GF-D8 (cell line): ENCODE measurements around the gene PSG6.
"Not testable (repeated sequence)": the region's sequence is repeated elsewhere in the genome, so short reads cannot be mapped to it uniquely, and the experiment has no call there.

Experiments used
- DNase-seq: peaks from one replicate; lab custom pipeline; 2025; lab: John Stamatoyannopoulos, UW

Gene PSG6

DNA sequence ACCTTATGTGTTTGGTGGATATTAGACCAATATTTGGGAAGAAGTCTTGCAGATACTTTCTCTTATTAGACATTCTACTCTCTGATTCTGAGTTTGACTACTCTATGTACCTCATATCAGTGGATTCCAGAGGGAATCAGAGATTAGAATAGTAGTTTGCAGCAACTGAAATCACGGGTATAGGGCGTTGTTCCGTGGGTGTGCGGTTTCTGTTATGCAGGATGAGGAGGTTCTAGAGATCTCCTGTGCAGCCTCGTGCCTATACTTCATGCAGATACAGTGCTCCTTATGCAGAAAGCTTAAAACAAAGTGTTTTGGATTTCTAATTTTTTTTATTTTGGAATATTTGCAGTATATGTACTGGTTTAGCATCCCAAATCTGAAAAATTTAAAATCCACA lies 6.0 kb downstream of the PSG6 start:
- DNase-seq: not testable (repeated sequence)

- DNase-seq: not testable (repeated sequence)
These were observed 11.5 kb downstream of the PSG6 start for GRCh38 chr19:42906162-42906561.

GRCh38 chr19:42900561-42900960 lies 17.1 kb downstream of the PSG6 start:
- DNase-seq: not testable (repeated sequence)

GRCh38 chr19:42899674-42900073 lies 18.0 kb downstream of the PSG6 start:
- not testable (repeated sequence) for DNase-seq

DNA sequence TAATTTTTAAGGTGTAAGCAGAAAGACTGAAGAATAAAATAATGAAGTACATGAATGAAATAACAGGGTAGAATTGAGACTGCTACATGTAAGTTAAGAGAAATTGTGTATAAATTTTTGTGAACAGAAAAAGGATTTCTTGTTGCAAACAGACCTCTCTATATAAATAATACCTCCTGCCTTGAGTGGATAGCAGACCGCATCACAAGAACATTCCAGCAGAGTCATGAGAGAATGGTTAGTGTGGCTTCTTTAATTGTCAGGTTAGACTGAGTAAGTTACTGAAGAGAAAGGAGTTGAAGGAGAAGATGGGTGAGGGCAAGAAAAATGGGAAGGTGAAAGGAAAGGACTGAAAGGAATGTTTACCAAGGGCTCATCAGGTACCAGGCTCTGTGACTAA lies 18.6 kb downstream of the PSG6 start:
- not testable (repeated sequence) for DNase-seq

DNA sequence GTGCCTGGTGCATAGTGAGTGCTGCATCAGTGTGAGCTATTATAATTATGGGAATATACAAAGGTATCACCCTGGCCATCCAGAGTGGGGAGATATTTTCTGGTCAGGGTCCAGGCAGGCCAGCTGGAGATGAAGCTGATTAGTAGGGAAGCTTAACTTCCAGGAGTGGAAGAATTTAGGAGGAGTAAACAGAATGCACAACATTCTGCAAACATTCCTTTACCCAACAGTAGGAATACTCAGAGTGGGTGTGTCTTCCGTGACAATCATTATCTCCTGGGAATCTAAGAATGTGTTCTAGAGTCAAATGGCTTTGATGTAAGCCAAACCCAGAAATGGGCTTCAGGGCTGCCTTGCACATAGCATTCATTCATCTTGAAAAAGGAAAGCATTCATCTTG lies 19.0 kb downstream of the PSG6 start:
- DNase-seq: not testable (repeated sequence)

DNA sequence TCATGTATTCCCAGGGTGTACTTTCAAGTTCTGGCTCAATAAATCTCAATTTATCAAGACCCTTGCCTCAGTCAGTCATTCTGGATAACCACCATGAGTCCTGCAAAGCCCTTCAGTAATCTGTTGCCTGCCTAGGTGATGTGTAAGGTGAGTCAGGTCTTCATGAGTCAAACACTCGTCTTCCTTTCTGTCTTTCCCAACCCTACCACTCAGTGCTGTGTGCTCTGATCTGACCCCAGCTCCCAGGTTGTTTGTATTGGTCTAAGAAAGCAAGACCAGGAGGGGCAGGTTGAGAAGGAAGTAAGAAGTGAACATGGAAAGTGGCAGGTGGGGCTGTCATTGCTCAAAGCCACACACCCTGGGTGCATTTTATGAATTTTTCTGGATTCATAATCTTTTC lies 20.0 kb downstream of the PSG6 start:
- not testable (repeated sequence) for DNase-seq

- DNase-seq: not testable (repeated sequence)
These were observed 27.2 kb downstream of the PSG6 start for GRCh38 chr19:42890446-42890845.

DNA sequence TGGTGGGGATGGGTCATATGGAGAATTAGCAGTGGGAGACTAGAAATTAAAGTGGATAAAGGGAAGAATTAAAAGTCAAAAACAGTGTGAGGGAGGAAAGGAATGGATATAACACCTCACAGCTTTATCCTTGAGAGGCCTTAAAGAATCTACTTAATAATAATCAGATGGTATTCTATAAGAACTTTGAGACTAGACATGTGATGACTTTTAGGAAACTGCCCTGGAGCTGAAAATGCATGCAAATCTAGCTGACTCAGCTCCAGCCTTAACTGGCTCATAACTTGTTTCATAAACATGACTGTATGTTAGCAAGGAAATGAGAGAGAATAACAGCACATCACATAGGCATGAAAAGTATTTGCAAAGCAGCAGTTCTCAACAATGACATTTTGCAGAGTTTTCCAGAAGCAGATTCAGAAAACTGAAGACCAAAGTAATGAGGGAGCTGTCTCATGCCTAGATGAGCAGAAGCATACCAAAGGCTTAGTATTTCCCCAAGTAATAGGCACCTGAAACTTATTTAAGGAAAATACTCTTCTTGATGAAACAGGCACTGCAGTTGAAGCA lies 29.7 kb downstream of the PSG6 start:
- not testable (repeated sequence) for DNase-seq

DNA sequence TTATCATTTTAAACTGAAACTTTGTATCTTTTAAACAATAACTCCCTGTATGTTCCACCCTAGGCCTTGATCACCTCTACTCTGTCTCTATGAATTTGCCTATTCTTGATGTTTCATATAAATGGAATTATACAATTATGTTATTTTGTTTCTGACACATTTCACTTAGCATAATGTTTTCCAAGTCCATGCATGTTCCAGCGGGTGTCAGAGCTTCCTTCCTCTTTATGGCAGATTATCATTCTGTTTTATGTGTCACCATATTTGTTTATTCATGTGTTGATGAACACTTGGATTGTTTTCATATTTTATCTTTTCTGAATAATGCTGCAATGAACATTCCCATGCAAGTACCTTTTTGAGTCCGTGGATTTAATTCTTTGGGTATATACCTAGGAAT lies 35.0 kb downstream of the PSG6 start:
- DNase-seq: not testable (repeated sequence)

- DNase-seq: not testable (repeated sequence)
These were observed 35.7 kb downstream of the PSG6 start for GRCh38 chr19:42882010-42882409.

DNA sequence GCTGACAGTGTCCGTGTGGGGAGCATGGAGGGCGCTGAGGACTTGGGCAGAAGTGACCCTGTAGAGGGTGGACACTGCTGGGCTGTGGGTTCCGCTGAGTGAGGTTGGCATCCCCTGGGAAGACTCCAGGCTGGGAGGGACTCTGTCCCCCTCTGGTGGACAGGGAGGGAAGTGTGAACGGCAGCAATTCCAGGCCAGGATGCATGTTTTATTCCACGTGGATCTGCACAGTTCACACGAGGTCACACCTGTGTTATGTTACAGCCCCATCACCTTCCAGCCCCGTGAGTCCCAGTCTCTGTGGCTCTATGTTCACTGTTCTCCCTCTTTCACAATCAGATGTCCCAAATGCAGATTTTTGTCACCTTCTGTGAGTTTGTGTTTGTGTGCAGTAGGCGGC lies 36.4 kb downstream of the PSG6 start:
- DNase-seq: not testable (repeated sequence)

DNA sequence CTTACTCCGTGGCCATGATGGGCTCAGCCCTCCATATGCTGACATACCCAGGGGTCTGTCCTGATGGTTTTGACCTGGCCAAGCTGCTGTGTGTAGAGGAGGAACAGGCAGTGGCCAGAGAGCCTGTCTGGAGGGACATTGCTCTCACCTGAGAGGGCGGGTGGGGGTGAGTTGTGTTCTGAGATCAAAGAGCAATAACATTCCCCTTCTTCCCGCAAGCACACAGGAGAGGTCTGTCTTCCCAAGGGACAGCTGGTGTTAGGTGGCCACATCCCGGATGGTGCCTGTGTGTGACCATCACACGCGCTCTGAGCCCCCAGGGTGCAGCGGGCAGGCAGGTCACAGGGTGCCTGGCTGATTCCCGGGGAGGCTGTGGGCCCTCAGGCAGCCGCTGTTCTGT lies 37.1 kb downstream of the PSG6 start:
- not testable (repeated sequence) for DNase-seq

GRCh38 chr19:42879613-42880012 lies 38.1 kb downstream of the PSG6 start, which contains the start of gene PSG1:
Gene PSG1 (minus strand): TSS chr19:42879713. CDS start chr19:42879581, 132 bp downstream.
- DNase-seq: no peak

DNA sequence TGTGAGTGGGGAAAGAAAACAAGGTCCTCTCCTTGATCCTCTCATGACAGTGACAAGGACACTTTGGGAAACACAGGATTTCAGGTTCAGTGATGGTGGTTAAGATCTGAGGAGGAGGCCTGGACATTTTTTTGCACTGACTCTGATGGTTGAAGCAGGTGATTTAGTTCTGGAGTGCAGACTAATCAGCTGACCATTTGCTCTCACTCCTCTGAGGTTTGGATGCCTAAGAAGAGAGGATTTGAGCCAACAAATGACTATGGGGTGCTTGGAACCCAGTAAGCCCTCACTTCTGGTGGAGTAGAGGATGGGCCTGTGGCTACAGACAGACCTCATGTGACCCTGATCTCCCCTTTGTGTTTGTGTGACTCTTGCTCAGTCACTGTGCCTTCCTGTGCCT lies 41.1 kb downstream of the PSG6 start:
- DNase-seq: not testable (repeated sequence)

GRCh38 chr19:42875881-42876280 lies 41.8 kb downstream of the PSG6 start:
- not testable (repeated sequence) for DNase-seq

GRCh38 chr19:42874901-42875813 lies 42.5 kb downstream of the PSG6 start:
- not testable (repeated sequence) for DNase-seq

DNA sequence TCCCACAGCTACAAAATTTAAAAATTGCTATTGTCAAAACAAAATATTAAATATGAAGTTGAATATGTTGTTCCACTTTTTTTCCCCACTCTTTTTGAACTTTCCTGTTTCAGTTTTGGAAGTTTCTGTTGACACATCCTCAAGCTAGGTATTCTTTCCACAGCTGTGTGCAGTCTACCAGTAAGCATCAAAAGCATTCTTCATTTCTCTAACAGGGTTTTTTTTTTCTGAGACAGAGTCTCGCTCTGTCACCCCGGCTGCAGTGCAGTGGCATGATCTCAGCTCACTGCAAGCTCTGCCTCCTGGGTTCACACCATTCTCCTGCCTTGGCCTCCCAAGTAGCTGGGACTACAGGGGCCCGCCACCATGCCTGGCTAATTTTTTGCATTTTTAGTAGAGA lies 43.6 kb downstream of the PSG6 start:
- not testable (repeated sequence) for DNase-seq

DNA sequence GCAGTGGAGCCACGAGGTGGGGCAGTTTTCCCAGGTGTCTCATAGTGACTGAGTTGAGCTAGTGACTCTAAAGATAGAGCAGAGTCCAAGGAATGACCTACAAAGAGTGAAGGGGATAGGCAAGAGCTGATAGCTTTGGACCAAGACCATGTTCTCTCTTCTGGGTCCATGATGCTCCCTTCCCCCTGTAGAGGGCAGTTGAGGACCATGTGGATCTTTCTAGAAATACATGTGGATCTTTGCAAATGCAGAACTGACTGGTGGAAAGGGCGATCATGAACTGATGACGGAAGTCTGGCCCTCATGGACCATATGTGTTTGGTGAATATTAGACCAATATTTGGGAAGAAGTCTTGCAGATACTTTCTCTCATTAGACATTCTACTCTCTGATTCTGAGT lies 45.1 kb downstream of the PSG6 start:
- no peak for DNase-seq

GRCh38 chr19:42857544-42857867 lies 60.2 kb downstream of the PSG6 start:
- no peak for DNase-seq

- not testable (repeated sequence) for DNase-seq
These were observed 60.7 kb downstream of the PSG6 start for GRCh38 chr19:42856866-42857543.

DNA sequence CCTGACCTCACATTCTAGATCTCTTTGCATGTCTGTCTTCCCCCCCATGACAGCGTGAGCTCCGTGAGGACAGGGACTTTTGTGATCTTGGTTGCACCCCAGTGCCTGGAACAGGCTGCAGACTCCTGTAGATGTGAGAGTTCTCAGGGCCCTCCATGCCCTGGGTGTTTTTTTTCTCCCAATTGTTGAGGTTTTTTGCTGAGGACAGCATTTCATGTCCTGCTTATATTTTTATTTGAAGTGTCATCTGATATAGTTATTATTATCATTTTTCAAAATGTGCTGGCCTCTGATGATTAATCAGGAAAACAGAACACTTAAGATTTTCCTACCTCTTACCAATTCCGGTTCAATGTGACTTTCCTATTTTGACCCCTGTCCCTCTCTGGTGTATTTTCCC lies 62.9 kb downstream of the PSG6 start:
- not testable (repeated sequence) for DNase-seq

DNA sequence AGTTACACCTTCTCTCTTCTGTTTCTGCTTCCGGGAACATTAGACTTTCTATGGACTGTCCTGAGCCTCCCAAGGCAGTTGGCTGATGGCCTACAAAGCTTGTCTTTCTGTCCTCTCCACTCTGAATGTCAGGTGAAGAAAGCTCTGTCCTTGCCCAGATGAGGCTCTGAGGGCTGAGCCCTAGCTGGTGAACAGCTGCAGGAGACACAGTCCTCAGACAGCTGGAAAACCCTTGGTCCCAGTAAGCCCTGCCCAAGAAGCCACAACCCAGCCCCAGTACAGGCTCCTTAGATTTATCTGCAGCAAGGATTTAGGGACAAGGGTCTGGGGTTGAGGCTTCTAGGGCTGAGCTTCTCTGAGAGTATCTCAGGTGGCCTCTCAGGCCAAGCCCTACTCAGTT lies 64.5 kb downstream of the PSG6 start:
- not testable (repeated sequence) for DNase-seq
